Transverse colon (tissue), 4 donors: ENCODE measurements around the gene ANXA5. TPM values are rescaled to one million over a fixed set of nuclear protein-coding genes. Genes with fewer than 3 reads are reported as not detected.

Experiments
- DNase-seq: peaks from one replicate; pipeline ENCODE4 v3.0.0-alpha.2; 2019
- H3K27ac ChIP-seq, 4 donors: fragments of 200-600 bp; sonication (generic); 2 replicates each; pipeline ENCODE4 v1.5.1; 2016 to 2018; ENCODE audit warnings: inconsistent platforms in 4 of 4
- H3K27me3 ChIP-seq: fragments of 200-600 bp; sonication (generic); 2 replicates; pipeline ENCODE4 v1.5.1; 2017; ENCODE audit warnings: inconsistent platforms
- H3K36me3 ChIP-seq, 4 donors: fragments of 200-600 bp; sonication (generic); 2 replicates each; pipeline ENCODE4 v1.5.1; 2017 to 2019; ENCODE audit warnings: inconsistent platforms in 4 of 4
- H3K4me1 ChIP-seq, 4 donors: fragments of 200-600 bp; sonication (generic); 2 replicates each; pipeline ENCODE4 v1.5.1; 2017 to 2020; ENCODE audit warnings: inconsistent platforms in 4 of 4
- H3K4me3 ChIP-seq, 4 donors: fragments of 200-600 bp; sonication (generic); 1 replicate in 1 of 4; 2 replicates in 3 of 4; pipeline versions ENCODE4 v1.5.1 to v1.6.1; 2017 to 2019; ENCODE audit warnings: inconsistent platforms in 4 of 4
- H3K9me3 ChIP-seq, 2 donors: fragments of 200-600 bp; sonication (generic); 2 replicates each; pipeline ENCODE4 v1.5.1; 2017 to 2019; ENCODE audit warnings: inconsistent platforms in 2 of 2
- CTCF ChIP-seq, 5 experiments: fragments of 200-600 bp in 3 of 5; fragments of 450-650 bp in 2 of 5; sonication (generic) in 3 of 5; IDR thresholded peaks; 1 replicate in 2 of 5; 2 replicates in 3 of 5; pipeline ENCODE4 v1.5.1; 2016 to 2017; ENCODE audit warnings: antibody characterized with exemption in 5 of 5, inconsistent platforms in 3 of 5, mild to moderate bottlenecking in 2 of 5, moderate library complexity in 1 of 5
- EP300 ChIP-seq: sonication (generic); formaldehyde crosslinking; IDR thresholded peaks from one replicate; pipeline ENCODE4 v1.6.1; 2017; ENCODE audit warnings: antibody characterized with exemption, low read depth
- POLR2A ChIP-seq: fragments of 450-650 bp; IDR thresholded peaks from one replicate; pipeline ENCODE4 v1.6.1; 2016; ENCODE audit warnings: antibody characterized with exemption, mild to moderate bottlenecking, moderate library complexity
- POLR2AphosphoS5 ChIP-seq, 3 donors: sonication (generic); formaldehyde crosslinking; IDR thresholded peaks; one replicate each; pipeline ENCODE4 v1.6.1; 2016; ENCODE audit warnings: antibody characterized with exemption in 3 of 3
- WGBS, 2 donors: methylation state at CpG; one replicate each; pipeline ENCODE4 v1.1.5; 2018; ENCODE audit warnings: low coverage in 1 of 2; 5-methylcytosine and 5-hydroxymethylcytosine counted together
- in situ Hi-C, 4 donors: fragments of 200-750 bp; cut with MboI; loops; one replicate each; pipeline versions ENCODE4 v1.15.0 to v1.15.1; 2017; ENCODE audit warnings: low sequenced_read_pairs in 3 of 4, low pct_ligation_motif_present in 1 of 4, low pct_unique_long_range_greater_than_20kb in 1 of 4
- intact Hi-C: fragments of 100-400 bp; cut with DNase I; formaldehyde crosslinking; loops from one replicate; pipeline ENCODE4 v1.15.1; 2023; ENCODE audit warnings: low total_unique reads
- total RNA-seq, 4 donors: library from RNA; depleted of rRNA; stranded (reverse); fragments of >200 nt; gene quantifications; one replicate each; pipeline ENCODE4 v1.1.0, GENCODE V29; 2016

Gene ANXA5
- total RNA-seq, 4 donors from 2014 or later, result 62.7 to 196 (median 135) TPM

GRCh38 chr4:121686255-121686654 lies 10.5 kb downstream of the ANXA5 start:
- H3K36me3 ChIP-seq, result peaks cover 0 to 31% (median 9%) of the 10 kb centered on the region in 4 donors
- peaks cover 0 to 34% (median 16%) of the 10 kb centered on the region in 4 donors for H3K4me1 ChIP-seq
- in situ Hi-C loops (no loop called here), intact Hi-C loops (no loop called here)
- H3K27me3 ChIP-seq, result no peaks in the 10 kb centered on the region
- TF ChIP-seq CTCF (IDR thresholded peaks at IDR 0.05) (no peak), POLR2A (no peak), EP300 (no peak), POLR2AphosphoS5 (IDR thresholded peaks at IDR 0.05) (no peak)
- H3K4me3 ChIP-seq, result no peak overlapping the region
- no peaks in the 10 kb centered on the region for H3K9me3 ChIP-seq
- WGBS, 2 donors, result 82 to 93% methylated on average over 5 to 6 of the region's 6 CpGs
- no peak overlapping the region for H3K27ac ChIP-seq
- no peak for DNase-seq

DNA sequence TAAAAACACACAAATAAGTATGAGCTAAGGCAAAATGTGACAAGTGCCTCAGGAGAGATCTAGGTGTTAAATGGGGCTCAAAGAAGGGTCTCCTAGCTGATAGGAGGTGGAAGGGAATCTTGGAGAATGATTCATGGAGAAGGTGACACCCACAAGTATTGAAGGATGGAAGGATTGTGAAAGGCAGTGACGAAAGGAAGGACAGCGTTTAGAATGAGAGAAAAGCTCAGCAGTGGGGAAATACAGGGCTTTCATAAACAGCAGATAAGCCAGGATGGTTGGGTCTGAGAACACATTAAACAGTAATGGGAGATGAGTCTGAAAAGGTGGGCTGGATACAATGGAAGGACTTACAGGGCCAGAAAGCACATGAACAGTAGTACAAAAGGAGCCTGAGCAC lies 11.5 kb downstream of the ANXA5 start:
- Histone ChIP-seq H3K36me3 (peaks cover 0 to 41% (median 13%) of the 10 kb centered on the region in 4 donors), H3K27me3 (no peaks in the 10 kb centered on the region), H3K27ac (no peak overlapping the region), H3K4me1 (peaks cover 0 to 24% (median 9%) of the 10 kb centered on the region in 4 donors), H3K9me3 (no peaks in the 10 kb centered on the region), H3K4me3 (no peak overlapping the region)
- no peak for TF ChIP-seq CTCF (IDR thresholded peaks at IDR 0.05)
- TF ChIP-seq POLR2AphosphoS5 (IDR thresholded peaks at IDR 0.05), result no peak
- no peak for TF ChIP-seq POLR2A
- in situ Hi-C loops, result no loop called here
- intact Hi-C loops, result no loop called here
- no peak for DNase-seq
- WGBS, 2 donors, result 88 to 100% methylated on average over 1 to 2 of the region's 2 CpGs

- intact Hi-C loops, result no loop called here
- in situ Hi-C loops, result no loop called here
- Histone ChIP-seq H3K36me3 (peaks cover 0 to 43% (median 15%) of the 10 kb centered on the region in 4 donors), H3K27me3 (no peaks in the 10 kb centered on the region), H3K27ac (no peak overlapping the region), H3K4me3 (no peak overlapping the region), H3K9me3 (no peaks in the 10 kb centered on the region), H3K4me1 (peaks cover 0 to 17% (median 2%) of the 10 kb centered on the region in 4 donors)
- WGBS, 2 donors, result 74 to 91% methylated on average over 2 to 8 of the region's 8 CpGs
- DNase-seq, result no peak
- TF ChIP-seq CTCF (IDR thresholded peaks at IDR 0.05) (no peak), POLR2AphosphoS5 (IDR thresholded peaks at IDR 0.05) (no peak), POLR2A (no peak), EP300 (no peak)
Observed at GRCh38 chr4:121684561-121684960, 12.2 kb downstream of the ANXA5 start.

DNA sequence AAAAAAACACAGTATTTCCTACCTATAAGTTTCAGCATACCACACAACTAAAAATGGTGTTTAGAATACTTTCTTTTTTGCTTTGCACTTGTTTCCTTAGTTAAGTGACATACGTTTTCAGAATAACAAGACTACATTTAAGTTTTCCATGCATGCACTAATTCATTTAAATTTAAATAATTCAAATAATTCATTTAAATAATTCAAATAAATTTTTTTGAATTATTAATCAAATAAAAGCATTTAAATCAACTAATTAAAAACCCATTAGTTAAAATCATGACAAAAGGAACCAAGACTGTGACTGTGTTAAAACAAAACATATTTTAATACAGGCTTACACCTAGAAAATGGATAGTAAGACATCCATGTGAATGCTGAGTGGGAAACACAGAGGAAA lies 12.8 kb downstream of the ANXA5 start:
- 91 to 100% methylated on average over 1 of the region's 1 CpG for WGBS, 2 donors
- peaks cover 0 to 12% (median 0%) of the 10 kb centered on the region in 4 donors for H3K4me1 ChIP-seq
- peaks cover 0 to 48% (median 15%) of the 10 kb centered on the region in 4 donors for H3K36me3 ChIP-seq
- no peak overlapping the region for H3K27ac ChIP-seq
- H3K9me3 ChIP-seq, result no peaks in the 10 kb centered on the region
- DNase-seq, result no peak
- intact Hi-C loops (no loop called here), in situ Hi-C loops (no loop called here)
- no peaks in the 10 kb centered on the region for H3K27me3 ChIP-seq
- H3K4me3 ChIP-seq, result no peak overlapping the region
- no peak for TF ChIP-seq POLR2A
- no peak for TF ChIP-seq CTCF (IDR thresholded peaks at IDR 0.05)
- no peak for TF ChIP-seq EP300
